ENCODE data around the gene LRRC28.

LRRC28 gene

DNA sequence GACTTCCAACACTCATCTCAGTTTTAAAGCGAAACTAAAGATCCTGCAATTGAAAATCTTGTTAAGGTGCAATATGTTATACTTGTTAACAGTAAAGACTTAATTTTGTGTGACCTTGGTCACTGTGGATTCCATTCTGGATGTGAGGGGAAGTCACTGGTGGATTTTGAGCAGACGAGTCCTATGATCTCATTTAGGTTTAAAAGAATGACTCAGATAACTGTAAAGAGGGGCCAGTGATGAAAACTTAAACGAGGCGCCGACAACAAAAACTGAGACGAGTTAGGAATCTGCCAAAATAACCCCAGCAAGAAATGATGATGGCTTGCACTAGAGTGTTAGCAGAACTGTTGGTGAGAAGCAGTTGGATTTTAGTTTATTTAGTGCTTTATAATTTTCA lies 56.5 kb downstream of the LRRC28 start:
- DNase-seq, result peak; percentile 48

DNA sequence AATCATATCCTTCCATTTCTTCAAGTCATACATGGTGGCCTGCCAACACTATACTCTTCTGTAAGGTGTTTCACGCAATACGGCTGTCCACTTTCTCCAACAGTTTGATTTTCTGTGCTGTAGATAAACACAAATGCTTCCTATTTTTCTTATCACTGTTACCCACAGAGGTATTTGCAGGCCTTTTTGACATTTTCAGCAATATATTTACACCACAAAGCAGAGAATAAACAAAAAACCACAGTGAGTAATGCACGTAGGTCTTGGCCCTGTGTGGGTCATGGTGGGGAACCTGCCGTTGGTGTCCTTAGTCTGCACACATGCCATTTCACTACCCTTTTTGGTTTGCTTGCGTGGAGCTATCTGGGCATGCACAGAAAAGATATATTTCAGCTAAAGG lies 59.5 kb downstream of the LRRC28 start:
- DNase-seq, result no peak

DNA sequence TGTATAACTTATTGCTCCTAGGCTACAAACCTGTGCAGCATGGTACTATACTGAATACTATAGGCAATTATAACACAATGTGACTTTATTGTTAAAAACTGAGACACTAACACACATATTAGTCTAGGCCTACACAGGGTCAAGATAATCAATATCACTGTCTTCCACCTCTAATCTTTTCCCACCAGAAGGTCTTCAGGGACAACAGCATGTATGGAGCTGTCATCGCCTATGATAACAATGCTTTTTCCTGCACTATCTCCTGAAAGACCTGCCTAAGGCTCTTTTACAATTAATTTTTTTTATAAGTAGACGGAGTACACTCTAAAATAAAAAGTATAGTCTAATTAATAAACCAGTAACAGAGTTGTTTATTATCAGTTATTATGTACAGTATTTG lies 60.9 kb downstream of the LRRC28 start:
- no peak for DNase-seq

DNA sequence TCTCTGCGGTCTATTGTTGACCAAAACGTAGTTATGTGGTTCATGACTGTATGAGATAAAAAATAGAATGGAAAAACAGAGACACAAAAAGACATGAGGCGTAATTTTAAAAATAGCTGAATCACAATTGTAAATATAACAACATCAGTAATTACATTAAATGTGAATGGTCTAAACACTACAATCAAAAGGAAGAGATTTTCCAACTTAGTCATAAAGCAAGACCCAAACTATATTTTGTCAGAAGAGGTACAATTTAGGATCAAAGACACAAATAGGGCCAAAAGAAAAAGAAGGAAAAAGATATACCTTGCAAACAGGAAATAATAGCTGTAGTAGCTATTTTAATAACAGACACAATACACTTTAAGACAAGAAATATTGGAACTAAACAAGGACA lies 61.5 kb downstream of the LRRC28 start:
- DNase-seq, result no peak

DNA sequence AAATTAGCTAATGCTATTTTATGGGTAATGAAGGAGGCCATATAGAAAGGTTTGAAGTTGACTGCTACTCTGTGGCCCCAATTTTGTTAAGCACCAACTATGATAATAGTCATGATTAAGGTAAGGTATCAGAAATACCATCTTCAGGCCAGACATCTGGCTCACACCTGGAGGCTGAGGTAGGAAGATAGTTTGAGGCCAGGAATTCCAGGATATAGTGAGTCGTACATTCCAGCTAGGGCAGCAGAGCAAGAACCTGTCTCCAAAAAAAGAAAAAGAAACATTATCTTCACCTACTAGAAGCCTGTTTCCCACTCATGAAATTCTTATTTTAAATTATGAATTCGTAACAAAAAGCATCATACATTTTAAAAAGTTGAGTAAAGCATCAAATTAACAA lies 64.4 kb downstream of the LRRC28 start:
- no peak for DNase-seq

DNA sequence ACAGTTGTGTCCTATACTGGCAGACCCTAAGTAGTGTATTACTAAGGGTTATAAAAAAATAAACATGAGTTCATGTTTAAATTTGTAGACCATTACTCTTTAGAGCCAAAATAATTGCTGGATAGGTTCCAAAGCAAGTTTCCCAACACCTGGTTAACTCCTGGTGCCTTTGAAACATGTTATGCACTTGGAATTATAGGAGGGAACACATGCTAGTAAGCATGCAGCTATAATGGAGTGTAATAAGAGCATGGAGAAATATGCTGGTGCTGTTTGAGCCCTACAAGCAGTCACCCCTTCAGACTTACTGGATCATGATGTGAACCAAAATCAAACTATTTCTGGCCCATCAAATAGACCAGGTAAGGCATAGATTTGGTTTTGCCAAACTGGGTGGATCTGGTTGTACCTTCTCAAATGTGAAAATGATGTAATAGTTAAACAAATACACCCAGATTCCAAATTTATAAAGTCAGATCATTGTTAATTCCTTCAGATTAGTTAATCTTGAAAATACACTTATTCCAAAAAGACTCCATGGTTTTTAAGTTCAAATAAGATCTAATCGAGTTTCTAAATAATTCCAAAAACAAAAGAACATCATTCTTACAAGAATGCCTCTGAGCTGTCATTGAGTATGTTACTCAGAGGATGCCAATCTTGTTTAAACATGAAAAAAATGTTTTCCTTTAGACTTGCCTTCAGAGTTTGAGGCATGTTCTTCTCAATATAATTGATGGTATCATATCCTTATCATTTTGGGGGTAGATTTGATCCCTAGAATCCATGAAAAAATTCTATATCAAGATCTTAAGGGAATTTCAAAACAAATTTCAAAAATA lies 69.3 kb downstream of the LRRC28 start:
- no peak for DNase-seq

DNA sequence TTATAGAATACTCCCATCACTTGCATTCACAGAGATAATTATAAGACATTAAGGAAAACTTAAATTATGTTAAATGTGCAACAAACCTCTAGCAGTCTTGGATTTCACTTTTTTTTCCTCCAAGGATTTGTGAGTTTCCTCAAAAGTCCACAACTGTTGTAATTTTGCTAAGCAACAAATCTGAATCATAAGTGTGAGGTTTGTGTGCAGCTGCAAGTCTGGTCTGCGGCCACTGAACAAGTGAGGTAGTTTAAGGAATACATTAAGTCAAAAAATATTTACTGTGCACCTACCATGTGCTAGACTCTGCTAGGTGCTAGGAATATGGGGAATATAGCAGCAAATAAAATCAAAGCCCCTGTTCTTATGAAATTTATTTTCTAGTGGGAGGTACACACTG lies 70.2 kb downstream of the LRRC28 start:
- no peak for DNase-seq

DNA sequence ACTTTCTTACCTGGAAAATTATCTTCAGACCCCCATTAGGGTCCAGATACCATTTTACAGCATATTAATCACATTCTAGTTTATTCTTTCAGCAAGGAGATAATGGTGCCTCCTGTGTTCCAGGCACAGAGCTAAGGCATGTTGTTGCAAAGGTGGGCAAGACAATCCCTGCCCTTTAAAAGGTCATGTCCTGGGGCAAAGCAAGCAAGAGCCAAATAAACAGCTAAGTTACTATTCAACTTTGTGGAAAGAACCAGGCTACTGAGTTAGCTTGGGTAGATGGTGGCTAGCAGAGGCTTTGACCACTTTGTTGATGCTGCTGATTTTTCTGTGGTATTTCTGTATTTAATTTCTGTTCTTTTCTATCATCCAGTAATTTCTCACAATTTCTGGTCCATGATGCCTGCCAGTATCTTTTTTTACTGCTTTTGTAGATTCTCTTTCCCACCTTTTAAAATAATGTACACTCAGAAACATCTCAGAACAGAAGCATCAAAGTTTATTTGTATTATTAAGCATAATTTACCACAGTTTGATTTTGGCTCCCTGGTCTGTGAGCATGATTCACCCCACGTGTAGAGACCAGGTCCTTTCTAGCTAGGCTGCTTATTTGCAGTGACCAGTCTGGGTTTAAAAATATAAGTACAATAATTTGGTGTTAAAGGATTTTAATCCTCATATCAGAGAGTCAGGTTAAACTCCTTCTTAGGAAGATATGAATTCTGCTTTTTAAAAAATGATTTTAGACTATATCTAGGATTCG lies 71.5 kb downstream of the LRRC28 start:
- no peak for DNase-seq

DNA sequence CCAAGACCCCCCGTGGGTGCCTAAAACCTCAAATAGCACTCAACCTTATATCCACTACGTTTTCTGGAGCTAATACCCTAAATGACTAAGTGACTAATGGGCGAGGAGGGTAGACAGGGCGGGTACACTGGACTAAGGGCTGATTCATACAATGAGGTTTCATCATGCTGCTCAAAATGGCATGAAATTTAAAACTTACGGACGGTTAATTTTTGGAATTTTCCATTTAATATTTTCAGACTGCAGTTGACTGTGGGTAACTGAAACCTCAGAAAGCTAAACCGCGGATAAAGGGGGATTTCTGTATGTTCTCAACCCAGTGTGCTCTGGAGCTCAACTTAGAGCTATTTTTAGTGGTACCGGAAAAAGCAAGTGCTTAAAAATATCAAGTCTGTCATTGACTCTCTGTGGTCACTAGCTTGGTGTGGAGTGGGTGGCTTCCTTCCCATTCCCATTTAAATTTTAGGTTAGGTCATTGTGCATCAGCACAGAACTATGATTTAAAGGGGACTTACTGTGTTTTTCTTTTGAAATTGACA lies 72.9 kb downstream of the LRRC28 start:
- peak; percentile 66 for DNase-seq

DNA sequence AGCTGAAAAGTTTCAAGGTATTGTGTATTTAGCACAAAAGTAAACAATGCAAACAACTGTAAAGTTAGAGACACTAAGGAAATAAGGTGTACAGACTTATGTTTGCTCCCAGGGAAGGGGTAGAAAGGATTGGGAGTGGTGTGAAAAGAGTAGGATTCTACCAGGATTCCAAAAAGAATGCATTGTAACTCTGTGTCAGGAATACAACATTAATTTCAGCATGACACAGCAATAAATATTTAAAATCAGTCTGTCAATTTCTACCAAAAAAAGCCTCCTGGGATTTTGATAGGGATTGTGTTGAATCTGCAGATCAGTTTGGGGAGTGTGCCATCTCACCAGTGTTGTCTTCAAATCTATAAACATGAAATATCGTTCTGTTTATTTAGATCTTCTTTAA lies 73.4 kb downstream of the LRRC28 start:
- no peak for DNase-seq

DNA sequence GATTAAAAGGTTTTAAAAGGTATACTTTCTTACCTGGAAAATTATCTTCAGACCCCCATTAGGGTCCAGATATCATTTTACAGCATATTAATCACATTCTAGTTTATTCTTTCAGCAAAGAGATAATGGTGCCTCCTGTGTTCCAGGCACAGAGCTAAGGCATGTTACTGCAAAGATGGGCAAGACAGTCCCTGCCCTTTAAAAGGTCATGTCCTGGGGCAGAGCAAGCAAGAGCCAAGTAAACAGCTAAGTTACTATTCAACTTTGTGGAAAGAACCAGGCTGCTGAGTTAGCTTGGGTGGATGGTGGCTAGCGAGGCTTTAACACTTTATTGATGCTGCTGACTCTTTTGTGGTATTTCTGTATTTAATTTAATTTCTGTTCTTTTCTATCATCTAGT lies 75.0 kb downstream of the LRRC28 start:
- DNase-seq, result no peak

DNA sequence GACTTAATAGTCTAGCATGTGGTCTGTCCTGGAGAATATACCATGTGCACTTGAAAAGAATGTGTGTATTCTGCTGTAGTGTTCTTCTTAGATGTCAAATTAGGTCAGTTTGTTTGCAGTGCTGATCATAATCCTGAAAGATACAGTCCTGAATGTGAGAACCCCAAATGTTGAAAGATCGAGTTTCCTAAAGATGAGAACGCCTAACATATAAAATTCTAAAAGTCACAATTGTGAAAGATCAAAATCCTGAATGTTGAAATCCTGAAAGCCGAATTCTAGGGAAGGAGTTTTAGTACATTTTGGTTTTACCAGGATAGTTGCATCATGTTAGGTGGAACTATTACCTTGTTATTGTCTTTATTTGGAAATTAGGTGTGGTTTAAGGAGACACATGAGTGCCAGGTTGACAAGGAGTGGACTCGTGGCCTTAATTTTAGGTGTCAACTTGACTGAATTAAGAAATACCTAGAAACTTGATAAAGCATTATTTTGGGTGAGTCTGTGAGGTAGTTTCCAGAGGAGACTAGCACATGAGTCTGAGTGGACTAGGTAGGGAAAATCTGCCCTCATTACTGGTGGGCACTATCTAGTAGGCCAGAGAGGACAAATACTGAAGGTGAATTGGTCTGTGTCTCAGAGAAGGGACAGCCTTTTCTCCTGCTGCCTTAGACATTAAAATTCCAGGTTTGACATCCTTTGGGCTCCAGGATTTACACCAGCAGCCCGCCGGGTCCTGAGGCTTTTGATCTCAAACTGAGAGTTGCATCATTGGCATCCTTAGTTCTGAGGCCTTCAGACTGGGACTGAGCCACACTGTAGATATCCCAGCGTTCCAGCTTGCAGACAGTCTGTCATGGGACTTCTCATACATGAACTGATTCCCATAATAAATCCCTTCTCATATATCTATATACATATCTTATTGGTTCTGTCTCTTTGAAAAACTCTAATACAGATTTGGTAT lies 77.1 kb downstream of the LRRC28 start:
- DNase-seq, result no peak

DNA sequence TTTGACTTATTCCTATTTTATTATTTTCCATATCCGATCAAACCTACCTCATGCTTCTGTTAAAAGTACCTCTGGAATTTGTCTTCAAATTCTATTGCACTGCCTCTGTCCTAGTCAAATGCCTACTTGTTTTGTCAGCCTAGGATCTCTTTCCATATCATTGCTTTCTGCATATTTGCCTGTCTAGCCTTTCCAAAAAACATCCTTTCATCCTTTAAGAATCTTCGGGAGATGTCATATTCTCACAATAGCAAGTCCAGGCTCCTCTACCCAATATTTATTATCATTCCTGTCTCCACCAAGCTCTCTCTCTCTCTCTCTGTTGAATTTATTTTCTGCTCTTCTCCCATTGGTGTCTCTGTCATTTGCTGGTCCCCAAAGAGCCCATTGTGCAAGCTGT lies 80.1 kb downstream of the LRRC28 start:
- DNase-seq, result no peak

DNA sequence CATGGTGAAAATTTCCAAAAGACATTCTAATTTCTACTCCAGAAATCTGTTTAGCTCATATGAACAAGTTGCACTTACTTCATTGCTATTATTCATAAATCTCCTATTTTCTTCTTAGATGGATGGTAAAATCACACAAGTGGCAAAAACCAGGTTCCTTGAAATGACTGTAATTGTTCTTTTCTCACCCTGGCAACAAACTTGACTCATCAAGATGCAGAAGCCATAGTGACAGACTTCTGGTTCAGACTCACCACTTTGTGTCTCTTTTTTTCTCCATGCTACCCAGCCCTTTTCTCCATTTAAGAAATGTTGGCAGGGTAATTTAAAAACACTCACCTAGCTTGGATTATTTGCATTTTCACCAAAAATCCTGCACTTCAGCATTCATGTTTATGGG lies 82.1 kb downstream of the LRRC28 start:
- no peak for DNase-seq

DNA sequence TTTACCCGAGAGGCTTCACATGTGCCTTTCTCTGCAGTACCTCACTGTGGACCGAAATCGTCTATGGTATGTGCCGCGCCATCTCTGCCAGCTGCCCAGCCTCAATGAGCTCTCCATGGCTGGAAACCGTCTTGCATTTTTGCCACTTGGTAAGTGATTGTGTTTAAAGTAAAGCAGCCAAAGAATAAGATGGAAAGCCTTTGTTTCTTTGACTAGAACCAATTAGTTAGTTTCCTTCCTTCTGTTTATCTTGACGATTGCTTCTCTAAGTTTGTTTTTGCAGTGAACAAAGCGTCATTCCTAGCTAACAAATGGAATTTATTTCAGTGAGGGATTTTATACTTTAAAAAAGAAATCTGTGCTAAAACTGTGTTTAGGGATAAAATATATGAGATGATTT lies 82.7 kb downstream of the LRRC28 start:
- no peak for DNase-seq

DNA sequence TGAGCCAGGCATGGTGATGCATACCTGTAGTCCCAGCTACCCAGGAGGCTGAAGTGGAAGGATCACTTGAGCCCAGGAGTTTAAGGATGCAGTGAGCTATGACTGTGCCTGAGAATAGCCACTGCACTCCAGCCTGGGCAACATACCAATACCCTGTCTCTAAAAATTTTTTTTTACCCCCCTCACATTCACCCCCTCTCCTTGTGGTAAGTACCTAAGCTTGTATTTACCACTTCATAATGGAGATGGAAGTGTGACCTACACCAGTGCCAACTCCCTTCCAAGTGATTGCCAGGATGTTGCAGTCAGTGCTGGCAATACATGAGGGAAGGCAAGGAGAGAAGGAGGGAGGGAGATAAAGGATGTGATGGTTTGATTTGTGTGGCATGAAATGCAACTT lies 84.2 kb downstream of the LRRC28 start:
- DNase-seq, result no peak

DNA sequence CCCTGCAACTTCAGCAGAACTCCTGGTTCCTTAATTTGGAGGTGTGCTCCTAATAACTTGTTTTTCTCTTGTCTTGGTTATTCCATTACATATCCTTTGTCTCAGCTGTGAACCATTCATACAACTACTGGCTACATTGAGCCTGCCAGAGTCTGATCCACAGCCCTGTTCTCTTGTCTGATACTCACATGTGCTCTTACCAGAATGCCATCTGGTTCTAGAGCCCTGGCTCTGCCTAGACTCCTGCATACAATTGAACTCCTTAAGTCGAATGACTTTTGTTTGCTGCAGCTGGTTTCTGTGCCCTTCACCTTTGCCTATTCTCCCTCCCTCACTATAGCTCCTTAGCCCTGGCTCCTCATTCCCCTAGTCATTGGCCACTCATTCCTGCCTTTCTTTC lies 85.5 kb downstream of the LRRC28 start:
- no peak for DNase-seq

DNA sequence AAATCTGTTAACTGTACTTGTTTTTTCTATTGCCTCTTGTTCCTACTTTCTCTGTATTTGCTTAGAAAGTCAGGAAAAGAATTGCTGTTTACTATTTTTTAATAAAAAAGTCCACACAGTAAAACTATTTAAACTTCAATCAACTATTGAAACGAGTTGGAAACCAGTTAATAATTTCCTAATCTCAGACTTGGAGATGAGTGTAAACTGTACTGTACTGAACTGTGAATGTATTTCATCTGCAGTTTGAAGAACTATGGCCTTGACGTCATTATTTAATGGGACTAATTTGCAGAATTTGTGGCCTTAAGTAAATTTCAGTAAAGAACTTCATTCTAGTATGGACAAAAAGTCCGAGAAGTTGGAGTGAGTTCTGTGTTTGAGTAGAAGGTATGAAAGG lies 89.1 kb downstream of the LRRC28 start:
- DNase-seq, result no peak

DNA sequence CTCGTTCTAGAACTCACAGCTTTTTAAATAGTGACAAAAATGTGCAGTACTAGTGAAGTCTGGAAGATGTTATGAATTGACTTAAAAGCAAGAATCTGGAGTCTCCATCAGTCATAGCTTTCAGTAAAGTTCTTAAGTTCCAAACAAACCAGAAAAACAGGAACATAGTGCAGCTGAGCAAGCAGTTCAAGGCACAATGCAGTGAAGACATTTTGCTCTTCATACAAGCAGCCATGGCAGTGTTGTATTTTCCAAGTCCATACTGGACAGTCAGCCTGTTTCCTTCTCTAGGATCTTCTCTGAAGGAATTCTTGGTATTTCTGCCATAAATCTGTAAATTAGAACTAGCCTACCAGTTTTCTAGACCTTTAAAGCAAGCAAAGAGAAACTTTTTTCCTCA lies 90.5 kb downstream of the LRRC28 start:
- DNase-seq, result peak; percentile 7

DNA sequence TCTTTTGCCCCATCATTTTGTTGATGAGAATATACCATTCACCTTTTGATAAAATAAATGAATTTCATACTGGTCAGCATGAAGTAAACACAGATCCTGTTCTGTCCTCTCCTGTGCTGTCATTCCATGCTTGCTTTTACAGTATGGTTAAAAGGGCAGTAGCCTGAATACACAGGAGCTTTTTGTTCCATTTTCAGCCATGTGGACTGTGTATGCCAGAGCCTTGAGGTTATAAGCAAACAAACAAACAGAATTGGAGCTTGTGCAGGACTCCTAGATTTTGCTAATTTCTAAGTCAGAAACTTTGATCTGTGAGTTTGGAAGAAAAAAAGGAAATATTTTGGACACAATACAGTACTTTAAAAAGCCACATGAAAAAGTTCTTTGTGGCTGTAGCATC lies 91.9 kb downstream of the LRRC28 start:
- DNase-seq, result no peak

DNA sequence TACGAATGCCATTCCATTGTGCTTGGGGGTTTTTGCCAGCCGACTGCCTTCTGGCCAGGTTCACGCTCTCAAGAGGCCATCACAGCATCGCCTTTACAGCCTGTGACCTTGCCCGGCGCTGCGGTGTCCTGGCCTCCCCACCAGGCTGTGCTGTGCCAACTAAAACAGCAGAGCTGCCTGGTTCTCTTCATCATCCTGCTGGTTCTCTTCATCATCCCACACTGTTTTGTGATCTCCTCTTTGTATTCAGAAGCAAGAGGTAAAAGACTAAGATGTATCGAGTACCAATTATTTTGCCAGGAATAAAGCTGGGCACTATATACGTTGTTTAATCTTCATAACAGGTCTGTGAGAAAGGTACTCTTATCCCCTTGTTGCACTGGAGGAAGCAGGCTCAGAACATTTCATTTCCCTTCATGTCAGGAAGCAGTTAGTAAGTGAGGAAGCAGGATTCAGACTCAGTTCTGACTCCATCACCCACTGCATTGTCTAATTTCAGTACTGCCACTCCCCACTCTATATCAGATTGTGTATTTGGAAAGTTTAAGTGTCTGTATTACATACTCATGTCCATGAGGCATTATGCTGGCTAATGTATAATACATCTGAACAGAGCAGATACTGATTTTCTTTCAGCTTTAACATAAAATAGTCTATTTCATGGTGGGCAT lies 92.7 kb downstream of the LRRC28 start:
- DNase-seq, result no peak

DNA sequence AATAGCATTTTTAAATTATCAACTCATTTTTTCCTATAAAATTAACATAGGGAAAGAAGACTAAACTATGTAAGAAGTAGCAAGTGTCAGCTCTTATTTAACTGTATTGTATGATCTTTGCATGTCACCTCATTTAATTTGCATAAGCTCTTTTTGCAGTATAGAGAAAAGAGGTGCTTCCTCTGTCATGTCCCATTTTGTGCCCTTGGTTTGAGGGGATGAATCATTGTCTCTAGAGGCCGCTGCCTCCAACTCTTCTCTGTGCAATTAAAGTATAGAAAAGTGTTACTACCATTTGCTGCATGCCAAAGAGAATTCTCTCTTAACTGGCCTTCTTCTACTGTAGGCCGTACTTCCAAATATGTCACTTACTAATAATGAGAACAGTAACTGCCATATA lies 93.4 kb downstream of the LRRC28 start:
- DNase-seq, result no peak
